PFSK-1 (cell line): ENCODE results near the gene INSM1.

Experiments used
- FOXP2 ChIP-seq: optimal IDR thresholded peaks from 2 replicates; pipeline ENCODE3; 2011; ENCODE audit warnings: borderline replicate concordance, control low read depth, inconsistent platforms; ENCODE audit not compliant: insufficient read depth; ENCODE audit errors: extremely low read length, extremely low read depth
- POLR2AphosphoS5 ChIP-seq: IDR thresholded peaks from 2 replicates; pipeline ENCODE4 v1.6.1; 2012; ENCODE audit warnings: low read depth, mild to moderate bottlenecking, control low read depth, low read length, moderate library complexity
- SIN3A ChIP-seq: IDR thresholded peaks from 2 replicates; pipeline ENCODE4 v1.6.1; 2012; ENCODE audit warnings: mild to moderate bottlenecking, low read length, moderate library complexity, borderline replicate concordance; ENCODE audit not compliant: insufficient read depth
- TAF1 ChIP-seq: IDR thresholded peaks from 2 replicates; pipeline ENCODE4 v1.6.1; 2012; ENCODE audit warnings: low read length, control low read depth, borderline replicate concordance; ENCODE audit not compliant: insufficient read depth
- TF ChIP-seq, protein P1 (sequence below), 2 experiments: IDR thresholded peaks; 2 replicates each; pipeline versions ENCODE4 v1.6.1 to v1.8.0; 2011 to 2012; ENCODE audit warnings: low read depth in 2 of 2, low read length in 2 of 2, control low read depth in 1 of 2, inconsistent platforms in 1 of 2, mild to moderate bottlenecking in 1 of 2, moderate library complexity in 1 of 2; ENCODE audit not compliant: insufficient read depth in 1 of 2

The INSM1 gene

DNA sequence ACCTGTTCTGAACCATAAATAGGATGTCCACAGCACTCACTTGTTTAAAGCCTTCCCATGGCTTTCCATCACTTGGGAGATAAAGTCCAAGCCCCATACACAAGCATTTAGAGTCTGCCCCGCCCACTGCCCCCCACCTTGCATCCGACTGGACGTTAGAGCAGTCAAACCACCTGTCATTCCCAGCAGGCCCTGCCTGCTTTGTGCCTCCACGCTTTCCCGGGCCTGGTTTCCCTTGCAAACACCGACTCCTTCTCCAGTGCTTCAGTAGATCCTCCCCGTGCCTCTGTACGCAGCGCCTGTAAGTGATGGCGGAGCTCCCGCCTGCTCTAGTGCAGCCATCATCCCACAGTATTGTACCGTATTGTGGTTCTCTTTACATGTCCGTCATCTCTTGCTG is 38.3 kb upstream of the INSM1 start:
- TF ChIP-seq POLR2AphosphoS5: no peak
- no peak for TF ChIP-seq FOXP2
- no peak for TF ChIP-seq TAF1
- TF ChIP-seq, protein P1, sequence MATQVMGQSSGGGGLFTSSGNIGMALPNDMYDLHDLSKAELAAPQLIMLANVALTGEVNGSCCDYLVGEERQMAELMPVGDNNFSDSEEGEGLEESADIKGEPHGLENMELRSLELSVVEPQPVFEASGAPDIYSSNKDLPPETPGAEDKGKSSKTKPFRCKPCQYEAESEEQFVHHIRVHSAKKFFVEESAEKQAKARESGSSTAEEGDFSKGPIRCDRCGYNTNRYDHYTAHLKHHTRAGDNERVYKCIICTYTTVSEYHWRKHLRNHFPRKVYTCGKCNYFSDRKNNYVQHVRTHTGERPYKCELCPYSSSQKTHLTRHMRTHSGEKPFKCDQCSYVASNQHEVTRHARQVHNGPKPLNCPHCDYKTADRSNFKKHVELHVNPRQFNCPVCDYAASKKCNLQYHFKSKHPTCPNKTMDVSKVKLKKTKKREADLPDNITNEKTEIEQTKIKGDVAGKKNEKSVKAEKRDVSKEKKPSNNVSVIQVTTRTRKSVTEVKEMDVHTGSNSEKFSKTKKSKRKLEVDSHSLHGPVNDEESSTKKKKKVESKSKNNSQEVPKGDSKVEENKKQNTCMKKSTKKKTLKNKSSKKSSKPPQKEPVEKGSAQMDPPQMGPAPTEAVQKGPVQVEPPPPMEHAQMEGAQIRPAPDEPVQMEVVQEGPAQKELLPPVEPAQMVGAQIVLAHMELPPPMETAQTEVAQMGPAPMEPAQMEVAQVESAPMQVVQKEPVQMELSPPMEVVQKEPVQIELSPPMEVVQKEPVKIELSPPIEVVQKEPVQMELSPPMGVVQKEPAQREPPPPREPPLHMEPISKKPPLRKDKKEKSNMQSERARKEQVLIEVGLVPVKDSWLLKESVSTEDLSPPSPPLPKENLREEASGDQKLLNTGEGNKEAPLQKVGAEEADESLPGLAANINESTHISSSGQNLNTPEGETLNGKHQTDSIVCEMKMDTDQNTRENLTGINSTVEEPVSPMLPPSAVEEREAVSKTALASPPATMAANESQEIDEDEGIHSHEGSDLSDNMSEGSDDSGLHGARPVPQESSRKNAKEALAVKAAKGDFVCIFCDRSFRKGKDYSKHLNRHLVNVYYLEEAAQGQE (IDR thresholded peaks at IDR 0.05; ENCODE audit: insufficient read depth in 1 of 2, low read depth in 2 of 2, low read length in 2 of 2): no peak
- TF ChIP-seq SIN3A: no peak

DNA sequence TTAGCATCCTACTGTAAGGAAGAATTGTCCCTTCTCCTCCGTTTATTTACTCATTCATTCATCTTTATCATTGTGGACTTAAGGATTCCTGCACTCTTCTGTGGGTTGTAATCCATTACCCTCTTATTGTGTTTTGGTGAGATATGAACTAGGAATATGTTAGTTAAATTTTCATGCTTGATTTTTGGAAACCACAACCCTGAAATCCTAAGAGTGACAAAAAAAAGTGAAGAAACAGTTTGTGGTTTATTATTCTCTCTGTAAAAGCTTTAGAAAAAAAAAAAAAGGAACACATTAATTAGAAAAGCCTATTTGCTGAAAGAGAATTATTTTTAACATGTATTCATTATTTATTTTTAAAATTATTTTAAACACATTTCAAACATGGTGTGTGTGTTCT is 36.7 kb upstream of the INSM1 start:
- TF ChIP-seq FOXP2 (no peak), SIN3A (no peak), POLR2AphosphoS5 (no peak), TAF1 (no peak)
- TF ChIP-seq, protein P1 (IDR thresholded peaks at IDR 0.05; ENCODE audit: insufficient read depth in 1 of 2, low read depth in 2 of 2, low read length in 2 of 2): no peak

DNA sequence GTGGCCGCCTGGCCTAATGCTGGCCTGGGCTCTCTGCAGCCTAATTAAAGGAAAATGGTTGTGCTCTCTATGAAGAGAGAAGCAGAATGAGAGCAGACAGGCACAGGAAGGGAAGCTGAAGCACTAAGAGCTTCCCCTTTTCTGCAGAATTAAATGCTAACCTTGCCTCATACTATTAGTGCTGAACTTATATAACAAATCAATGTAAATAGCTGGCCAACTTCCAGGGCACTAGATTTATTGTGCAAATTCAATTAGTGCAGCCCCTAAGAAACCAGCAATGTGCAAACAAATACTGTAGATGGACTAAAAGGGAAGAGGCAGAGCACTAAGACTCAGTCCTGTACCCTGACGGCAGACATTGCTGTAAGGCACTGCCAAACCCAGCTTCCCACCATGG is 36.1 kb upstream of the INSM1 start:
- TF ChIP-seq TAF1 (no peak), FOXP2 (no peak), POLR2AphosphoS5 (no peak)
- TF ChIP-seq, protein P1 (IDR thresholded peaks at IDR 0.05; ENCODE audit: insufficient read depth in 1 of 2, low read depth in 2 of 2, low read length in 2 of 2): no peak

DNA sequence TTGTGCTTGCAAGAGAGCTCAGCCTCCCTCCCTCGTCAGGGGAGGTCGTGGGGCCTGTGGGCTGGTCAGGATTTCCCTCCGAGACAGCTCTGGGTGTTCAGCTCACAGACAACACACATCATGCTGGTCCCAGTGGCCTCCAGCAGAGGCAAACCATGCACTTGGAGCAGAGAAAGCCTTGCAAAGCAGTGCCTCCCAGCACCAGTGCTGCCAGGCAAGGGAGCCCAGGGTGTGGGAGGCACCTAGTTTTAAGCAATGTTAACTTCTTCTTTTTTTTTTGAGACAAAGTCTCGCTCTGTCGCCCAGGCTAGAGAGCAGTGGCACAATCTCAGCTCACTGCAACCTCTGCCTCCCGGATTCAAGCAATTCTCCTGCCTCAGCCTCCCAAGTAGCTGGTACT is 34.0 kb upstream of the INSM1 start:
- TF ChIP-seq SIN3A: no peak
- TF ChIP-seq TAF1: no peak
- TF ChIP-seq, protein P1 (IDR thresholded peaks at IDR 0.05; ENCODE audit: insufficient read depth in 1 of 2, low read depth in 2 of 2, low read length in 2 of 2): no peak
- no peak for TF ChIP-seq FOXP2
- no peak for TF ChIP-seq POLR2AphosphoS5

DNA sequence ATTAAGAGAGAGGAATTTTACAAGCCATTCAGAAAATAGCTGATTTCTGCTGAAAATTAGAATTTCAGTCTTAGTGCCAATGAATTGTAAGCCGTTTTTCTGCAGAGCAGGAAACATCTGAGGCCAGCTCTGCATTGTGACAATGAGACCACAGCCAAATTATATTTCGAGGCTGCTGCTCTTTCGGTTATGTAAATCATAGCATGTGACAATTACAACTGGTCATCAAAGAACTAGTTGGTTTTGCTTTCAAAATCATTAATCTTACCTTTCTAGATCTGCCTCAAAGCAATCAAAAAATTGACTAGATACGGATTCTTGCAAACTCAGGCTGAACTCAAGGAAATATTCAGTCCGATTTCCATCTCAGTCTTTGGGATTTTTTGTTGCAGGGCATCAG is 33.4 kb upstream of the INSM1 start:
- TF ChIP-seq, protein P1 (IDR thresholded peaks at IDR 0.05; ENCODE audit: insufficient read depth in 1 of 2, low read depth in 2 of 2, low read length in 2 of 2): no peak
- no peak for TF ChIP-seq FOXP2
- TF ChIP-seq TAF1: no peak
- no peak for TF ChIP-seq POLR2AphosphoS5
- TF ChIP-seq SIN3A: no peak
